ENCODE results near the gene TNPO1.

Gene TNPO1

GRCh38 chr5:72857396-72857795, 40.9 kb downstream of the TNPO1 start:
- H3K4me3 ChIP-seq (ENCODE audit: low read length): no peak overlapping the region
- peaks cover 7% of the 10 kb centered on the region; the same call in 1 of the 2 replicates for H4K20me1 ChIP-seq (ENCODE audit: insufficient read depth, low read length)
- DNase-seq: no peak
- H3F3A ChIP-seq (ENCODE audit: insufficient read depth, low read length): no peaks in the 10 kb centered on the region
- H3K9me2 ChIP-seq (replicated peaks; ENCODE audit: insufficient read depth, low read length): no peaks in the 10 kb centered on the region
- H3K79me2 ChIP-seq (ENCODE audit: low read length): peaks cover 95% of the 10 kb centered on the region
- H3K36me3 ChIP-seq (replicated peaks; ENCODE audit: insufficient read depth, low read length): peaks cover 34% of the 10 kb centered on the region
- TF ChIP-seq EZH2 (optimal IDR thresholded peaks at IDR 0.05; ENCODE audit: low read depth, low read length) (no peak), EZH2phosphoT487 (IDR thresholded peaks at IDR 0.05; ENCODE audit: low read length) (no peak), CTCF (IDR thresholded peaks at IDR 0.05; ENCODE audit: low read length) (no peak)
- H3K9ac ChIP-seq (ENCODE audit: low read length): no peak overlapping the region
- no peak overlapping the region for H2AFZ ChIP-seq (ENCODE audit: low read length)
- no peak overlapping the region for H3K27ac ChIP-seq (ENCODE audit: low read length)
- no peaks in the 10 kb centered on the region for H3K9me3 ChIP-seq (replicated peaks; ENCODE audit: insufficient read depth, low read length)
- no peaks in the 10 kb centered on the region for H3K27me3 ChIP-seq (replicated peaks; ENCODE audit: insufficient read depth, low read length)
- no peak overlapping the region for H3K4me2 ChIP-seq (ENCODE audit: low read depth, low read length)
- H3K4me1 ChIP-seq (ENCODE audit: low read length): 0 out of 2 replicates have a peak, but pooled peaks cover under 1% of the 10 kb centered on the region

GRCh38 chr5:72859127-72859526, 42.7 kb downstream of the TNPO1 start:
- Histone ChIP-seq H3K79me2 (ENCODE audit: low read length) (peaks cover 89% of the 10 kb centered on the region), H4K20me1 (ENCODE audit: insufficient read depth, low read length) (peaks cover 7% of the 10 kb centered on the region; the same call in 1 of the 2 replicates), H3K9me2 (replicated peaks; ENCODE audit: insufficient read depth, low read length) (no peaks in the 10 kb centered on the region), H3K27me3 (replicated peaks; ENCODE audit: insufficient read depth, low read length) (no peaks in the 10 kb centered on the region), H3K27ac (ENCODE audit: low read length) (no peak overlapping the region), H3K9me3 (replicated peaks; ENCODE audit: insufficient read depth, low read length) (no peaks in the 10 kb centered on the region), H3K9ac (ENCODE audit: low read length) (no peak overlapping the region), H3K4me1 (ENCODE audit: low read length) (no peaks in the 10 kb centered on the region), H2AFZ (ENCODE audit: low read length) (no peak overlapping the region), H3K4me3 (ENCODE audit: low read length) (no peak overlapping the region), H3K36me3 (replicated peaks; ENCODE audit: insufficient read depth, low read length) (peaks cover 30% of the 10 kb centered on the region), H3K4me2 (ENCODE audit: low read depth, low read length) (no peak overlapping the region), H3F3A (ENCODE audit: insufficient read depth, low read length) (no peaks in the 10 kb centered on the region)
- TF ChIP-seq EZH2phosphoT487 (IDR thresholded peaks at IDR 0.05; ENCODE audit: low read length): no peak
- TF ChIP-seq EZH2 (optimal IDR thresholded peaks at IDR 0.05; ENCODE audit: low read depth, low read length): no peak
- TF ChIP-seq CTCF (IDR thresholded peaks at IDR 0.05; ENCODE audit: low read length): no peak
- DNase-seq: no peak

GRCh38 chr5:72860499-72860898, 44.0 kb downstream of the TNPO1 start:
- Histone ChIP-seq H3K79me2 (ENCODE audit: low read length) (peaks cover 75% of the 10 kb centered on the region), H3K36me3 (replicated peaks; ENCODE audit: insufficient read depth, low read length) (peaks cover 28% of the 10 kb centered on the region), H3K4me1 (ENCODE audit: low read length) (no peaks in the 10 kb centered on the region)

More at GRCh38 chr5:72860499-72860898, 44.0 kb downstream of the TNPO1 start:
- Histone ChIP-seq H3K9me3 (replicated peaks; ENCODE audit: insufficient read depth, low read length) (no peaks in the 10 kb centered on the region), H3K4me2 (ENCODE audit: low read depth, low read length) (no peak overlapping the region), H3K27me3 (replicated peaks; ENCODE audit: insufficient read depth, low read length) (no peaks in the 10 kb centered on the region), H2AFZ (ENCODE audit: low read length) (no peak overlapping the region), H3K9ac (ENCODE audit: low read length) (no peak overlapping the region), H3K27ac (ENCODE audit: low read length) (no peak overlapping the region), H3K9me2 (replicated peaks; ENCODE audit: insufficient read depth, low read length) (no peaks in the 10 kb centered on the region), H3K4me3 (ENCODE audit: low read length) (no peak overlapping the region), H4K20me1 (ENCODE audit: insufficient read depth, low read length) (peaks cover 7% of the 10 kb centered on the region; the same call in 1 of the 2 replicates), H3F3A (ENCODE audit: insufficient read depth, low read length) (no peaks in the 10 kb centered on the region)
- DNase-seq: no peak
- TF ChIP-seq CTCF (IDR thresholded peaks at IDR 0.05; ENCODE audit: low read length): no peak
- TF ChIP-seq EZH2 (optimal IDR thresholded peaks at IDR 0.05; ENCODE audit: low read depth, low read length): no peak
- TF ChIP-seq EZH2phosphoT487 (IDR thresholded peaks at IDR 0.05; ENCODE audit: low read length): no peak
